SU-DHL-6 (cell line): Measurements from ENCODE around the gene KDELR3.

Experiments used
- H2AFZ ChIP-seq: fragments of 200-600 bp; sonication (generic); 2 replicates; pipeline ENCODE4 v1.6.1; 2014; ENCODE audit warnings: low read depth, mild to moderate bottlenecking, moderate library complexity, mixed read lengths, antibody characterized with exemption, low read length; ENCODE audit not compliant: severe bottlenecking
- H3F3A ChIP-seq: fragments of 200-600 bp; shearing (Covaris generic); 2 replicates; pipeline ENCODE4 v1.6.0; 2016; ENCODE audit warnings: antibody characterized with exemption, mild to moderate bottlenecking; ENCODE audit not compliant: insufficient read depth
- H3K27ac ChIP-seq: fragments of 200-600 bp; sonication (generic); 2 replicates; pipeline ENCODE4 v1.5.1; 2016; ENCODE audit warnings: low read depth, mild to moderate bottlenecking, low read length, moderate library complexity, mixed read lengths
- H3K27me3 ChIP-seq: fragments of 200-600 bp; sonication (generic), shearing (Covaris generic); 2 replicates; pipeline ENCODE4 v1.6.0; 2014; ENCODE audit warnings: mild to moderate bottlenecking, low read length
- H3K36me3 ChIP-seq: fragments of 200-600 bp; sonication (generic); 2 replicates; pipeline ENCODE4 v1.6.1; 2014; ENCODE audit warnings: mild to moderate bottlenecking, low read length, mixed read lengths
- H3K4me2 ChIP-seq: fragments of 300-600, 200-600 bp; shearing (Covaris generic), sonication (generic); 2 replicates; pipeline ENCODE4 v1.6.0; 2014; ENCODE audit warnings: low read length, low read depth, mild to moderate bottlenecking; ENCODE audit not compliant: poor library complexity, severe bottlenecking
- H3K4me3 ChIP-seq: fragments of 200-600 bp; sonication (generic); 2 replicates; pipeline ENCODE4 v1.5.1; 2014; ENCODE audit warnings: antibody characterized with exemption, low read length, mild to moderate bottlenecking, mixed read lengths; ENCODE audit not compliant: insufficient read depth, poor library complexity, severe bottlenecking
- H3K79me2 ChIP-seq: fragments of 200-600 bp; sonication (generic); 2 replicates; pipeline ENCODE4 v1.6.1; 2014; ENCODE audit warnings: mild to moderate bottlenecking, low read length, moderate library complexity; ENCODE audit not compliant: insufficient read depth
- H3K9ac ChIP-seq: fragments of 200-600 bp; sonication (generic); 2 replicates; pipeline ENCODE4 v1.7.0; 2014; ENCODE audit warnings: mild to moderate bottlenecking, low read length
- H3K9me2 ChIP-seq: fragments of 200-600 bp; sonication (generic); replicated peaks from 2 replicates; pipeline ENCODE4 v1.6.1; 2014; ENCODE audit warnings: low read length; ENCODE audit not compliant: insufficient read depth
- H3K9me3 ChIP-seq: fragments of 200-600 bp; sonication (generic); 2 replicates; pipeline ENCODE4 v1.6.1; 2014; ENCODE audit warnings: low read length, mixed read lengths; ENCODE audit not compliant: insufficient read depth
- H4K20me1 ChIP-seq: fragments of 200-600 bp; sonication (generic); 2 replicates; pipeline ENCODE4 v1.6.1; 2014; ENCODE audit warnings: low read depth, mild to moderate bottlenecking, antibody characterized with exemption, low read length, moderate library complexity, mixed read lengths
- CTCF ChIP-seq: fragments of 200-600 bp; sonication (generic); IDR thresholded peaks from one replicate; pipeline ENCODE4 v1.5.1; 2017; ENCODE audit warnings: antibody characterized with exemption, mild to moderate bottlenecking, low read length, moderate library complexity; ENCODE audit not compliant: insufficient read depth, poor library complexity, severe bottlenecking
- EZH2phosphoT487 ChIP-seq: fragments of 200-600 bp; sonication (generic), shearing (Covaris generic); conservative IDR thresholded peaks from 2 replicates; pipeline ENCODE4 v1.6.1; 2018; ENCODE audit warnings: mild to moderate bottlenecking, antibody characterized with exemption, low read length, moderate library complexity, mixed read lengths

Gene KDELR3

GRCh38 chr22:38433871-38434270 is 34.0 kb upstream of the KDELR3 start:
- Histone ChIP-seq H2AFZ (no peak overlapping the region), H3K36me3 (no peaks in the 10 kb centered on the region), H3K4me3 (no peak overlapping the region), H3K79me2 (no peaks in the 10 kb centered on the region), H3K9ac (no peak overlapping the region), H3F3A (no peaks in the 10 kb centered on the region), H3K9me2 (no peaks in the 10 kb centered on the region), H3K4me2 (no peak overlapping the region), H3K27me3 (no peaks in the 10 kb centered on the region), H3K27ac (no peak overlapping the region), H4K20me1 (no peaks in the 10 kb centered on the region), H3K9me3 (no peaks in the 10 kb centered on the region)
- TF ChIP-seq CTCF (no peak), EZH2phosphoT487 (no peak)

- no peak for TF ChIP-seq EZH2phosphoT487
- no peak for TF ChIP-seq CTCF
- Histone ChIP-seq H2AFZ (no peak overlapping the region), H3K4me3 (no peak overlapping the region), H3K9ac (no peak overlapping the region), H3K36me3 (no peaks in the 10 kb centered on the region), H3K9me3 (no peaks in the 10 kb centered on the region), H3K27me3 (no peaks in the 10 kb centered on the region), H3F3A (no peaks in the 10 kb centered on the region), H4K20me1 (no peaks in the 10 kb centered on the region), H3K27ac (no peak overlapping the region), H3K9me2 (no peaks in the 10 kb centered on the region), H3K4me2 (no peak overlapping the region), H3K79me2 (no peaks in the 10 kb centered on the region)
Observed at GRCh38 chr22:38435010-38435409, 32.9 kb upstream of the KDELR3 start.

DNA sequence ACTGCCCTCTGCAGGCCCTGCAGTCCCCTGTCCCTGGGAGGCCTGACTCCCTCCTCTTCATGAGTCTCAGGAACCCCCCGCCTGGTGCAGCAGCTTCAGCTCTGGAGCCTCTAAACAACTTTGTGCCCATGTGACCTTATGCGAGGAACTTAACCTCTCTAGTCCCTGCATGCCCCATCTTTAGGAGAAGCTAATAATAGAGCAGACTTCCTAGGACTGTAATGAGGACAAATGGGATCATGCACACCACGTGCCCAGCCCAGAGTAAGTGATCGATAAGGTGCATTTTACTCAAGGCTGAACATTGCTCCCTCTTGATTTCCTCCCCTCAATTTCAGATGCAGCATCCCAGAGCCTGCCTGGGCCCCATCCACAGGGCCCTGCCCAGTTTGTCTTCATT is 31.9 kb upstream of the KDELR3 start:
- H3K9me3 ChIP-seq = no peaks in the 10 kb centered on the region
- no peaks in the 10 kb centered on the region for H3F3A ChIP-seq
- H2AFZ ChIP-seq = no peak overlapping the region
- no peak overlapping the region for H3K4me2 ChIP-seq
- no peak overlapping the region for H3K4me3 ChIP-seq
- no peak overlapping the region for H3K9ac ChIP-seq
- no peaks in the 10 kb centered on the region for H4K20me1 ChIP-seq
- H3K27ac ChIP-seq = no peak overlapping the region
- no peaks in the 10 kb centered on the region for H3K9me2 ChIP-seq
- no peaks in the 10 kb centered on the region for H3K79me2 ChIP-seq
- TF ChIP-seq EZH2phosphoT487 = no peak
- no peak for TF ChIP-seq CTCF
- no peaks in the 10 kb centered on the region for H3K36me3 ChIP-seq
- no peaks in the 10 kb centered on the region for H3K27me3 ChIP-seq
